ENCODE data around the gene SLC15A1. TPM values are rescaled to one million over a fixed set of nuclear protein-coding genes. Genes with fewer than 3 reads are reported as not detected.

Gene SLC15A1
- total RNA-seq, 1 donor from 2014 or later = 1.1 TPM

- no peaks in the 10 kb centered on the region for H3K36me3 ChIP-seq (ENCODE audit: control insufficient read depth, insufficient read depth, low read length)
- no peak for TF ChIP-seq CTCF (IDR thresholded peaks at IDR 0.05; ENCODE audit: insufficient read depth, low read length, poor library complexity, severe bottlenecking)
- no peaks in the 10 kb centered on the region for H3K27me3 ChIP-seq (ENCODE audit: control insufficient read depth, insufficient read depth, low read length)
- peak; percentile 35 for DNase-seq (ENCODE audit: low read depth)
- H3K4me3 ChIP-seq (ENCODE audit: low read depth, low read length) = no peak overlapping the region
Observed at GRCh38 chr13:98706446-98707110, 45.9 kb downstream of the SLC15A1 start.

GRCh38 chr13:98697791-98698190, 54.7 kb downstream of the SLC15A1 start:
- no peak for TF ChIP-seq CTCF (IDR thresholded peaks at IDR 0.05; ENCODE audit: insufficient read depth, low read length, poor library complexity, severe bottlenecking)
- H3K27me3 ChIP-seq (ENCODE audit: control insufficient read depth, insufficient read depth, low read length) = peaks cover 2% of the 10 kb centered on the region
- no peak for DNase-seq (ENCODE audit: low read depth)
- no peak overlapping the region for H3K4me3 ChIP-seq (ENCODE audit: low read depth, low read length)
- H3K36me3 ChIP-seq (ENCODE audit: control insufficient read depth, insufficient read depth, low read length) = no peaks in the 10 kb centered on the region

- DNase-seq (ENCODE audit: low read depth) = no peak
- H3K36me3 ChIP-seq (ENCODE audit: control insufficient read depth, insufficient read depth, low read length) = no peaks in the 10 kb centered on the region
- TF ChIP-seq CTCF (IDR thresholded peaks at IDR 0.05; ENCODE audit: insufficient read depth, low read length, poor library complexity, severe bottlenecking) = no peak
- H3K4me3 ChIP-seq (ENCODE audit: low read depth, low read length) = no peak overlapping the region
- peaks cover 2% of the 10 kb centered on the region for H3K27me3 ChIP-seq (ENCODE audit: control insufficient read depth, insufficient read depth, low read length)
Observed at GRCh38 chr13:98693756-98694155, 58.7 kb downstream of the SLC15A1 start.

GRCh38 chr13:98691360-98691759, 61.1 kb downstream of the SLC15A1 start:
- no peak for TF ChIP-seq CTCF (IDR thresholded peaks at IDR 0.05; ENCODE audit: insufficient read depth, low read length, poor library complexity, severe bottlenecking)
- DNase-seq (ENCODE audit: low read depth) = no peak
- Histone ChIP-seq H3K36me3 (ENCODE audit: control insufficient read depth, insufficient read depth, low read length) (no peaks in the 10 kb centered on the region), H3K27me3 (ENCODE audit: control insufficient read depth, insufficient read depth, low read length) (peaks cover 2% of the 10 kb centered on the region), H3K4me3 (ENCODE audit: low read depth, low read length) (no peak overlapping the region)

- Histone ChIP-seq H3K27me3 (ENCODE audit: control insufficient read depth, insufficient read depth, low read length) (peaks cover 4% of the 10 kb centered on the region), H3K4me3 (ENCODE audit: low read depth, low read length) (no peak overlapping the region), H3K36me3 (ENCODE audit: control insufficient read depth, insufficient read depth, low read length) (no peaks in the 10 kb centered on the region)
- DNase-seq (ENCODE audit: low read depth) = no peak
- TF ChIP-seq CTCF (IDR thresholded peaks at IDR 0.05; ENCODE audit: insufficient read depth, low read length, poor library complexity, severe bottlenecking) = no peak
Observed at GRCh38 chr13:98690348-98691022, 62.0 kb downstream of the SLC15A1 start.
